Endothelial cell of umbilical vein (primary cell): ENCODE results near the gene PRKACB. TPM values are rescaled to one million over a fixed set of nuclear protein-coding genes. Genes with fewer than 3 reads are reported as not detected.

Source experiments
- BruUV-seq: library from RNA; stranded (reverse); fragments of 400-500 nt; replicated peaks from 2 replicates; lab custom pipeline; 2021; lab: Mats Ljungman, UMichigan
- CTCF ChIA-PET: fragments of 300-600, 350-600 bp; sonication (Branson Sonifier 250); formaldehyde crosslinking; loops from one replicate; lab custom pipeline; 2021; ENCODE audit warnings: antibody characterized with exemption, inconsistent platforms; lab: Charles Lee
- POLR2A ChIA-PET: fragments of 300-600, 350-600 bp; sonication (Branson Sonifier 250); formaldehyde crosslinking; loops from one replicate; lab custom pipeline; 2021; ENCODE audit warnings: antibody characterized with exemption, inconsistent platforms; lab: Charles Lee
- DNase-seq: peaks from one replicate; pipeline ENCODE4 v3.0.0-alpha.2; 2011; ENCODE audit warnings: low read depth, low spot score
- FAIRE-seq: peaks from 2 replicates; lab custom pipeline; 2011; peaks lifted over from hg19 to GRCh38; lab: Jason Lieb, UNC
- H2AFZ ChIP-seq: 2 replicates; pipeline ENCODE4 v1.6.0; 2012; ENCODE audit warnings: low read depth, low read length, control low read depth, inconsistent platforms
- H3K27ac ChIP-seq: 2 replicates; pipeline ENCODE4 v1.5.1; 2011; ENCODE audit warnings: low read depth, mild to moderate bottlenecking, control low read depth, low read length, moderate library complexity; ENCODE audit not compliant: insufficient read depth
- H3K27me3 ChIP-seq, 2 experiments: 2 replicates each; pipeline versions ENCODE4 v1.6.0 to v1.6.1; 2011; ENCODE audit warnings: low read length in 2 of 2, mixed read lengths in 1 of 2; ENCODE audit not compliant: control insufficient read depth in 2 of 2, insufficient read depth in 2 of 2
- H3K36me3 ChIP-seq, 2 experiments: 2 replicates in 1 of 2; 3 replicates in 1 of 2; pipeline ENCODE4 v1.5.1; 2011; ENCODE audit warnings: low read length in 2 of 2, mild to moderate bottlenecking in 1 of 2, moderate library complexity in 1 of 2; ENCODE audit not compliant: control insufficient read depth in 2 of 2, insufficient read depth in 2 of 2; ENCODE audit errors: extremely low read depth in 1 of 2
- H3K4me1 ChIP-seq: 3 replicates; pipeline ENCODE4 v1.5.1; 2011; ENCODE audit warnings: mild to moderate bottlenecking, low read length; ENCODE audit not compliant: control insufficient read depth, insufficient read depth; ENCODE audit errors: extremely low read depth
- H3K4me2 ChIP-seq: 2 replicates; pipeline ENCODE4 v1.6.1; 2011; ENCODE audit warnings: low read length, control low read depth, mixed read lengths; ENCODE audit not compliant: insufficient read depth
- H3K4me3 ChIP-seq, 3 experiments: fragments of 200-600 bp in 1 of 3; sonication (generic), shearing (Covaris generic) in 1 of 3; replicated peaks in 1 of 3; 2 replicates each; pipeline ENCODE4 v1.5.1; 2011 to 2016; ENCODE audit warnings: control low read depth in 3 of 3, low read length in 3 of 3, mild to moderate bottlenecking in 2 of 3, inconsistent platforms in 1 of 3, low read depth in 1 of 3, moderate library complexity in 1 of 3; ENCODE audit not compliant: insufficient read depth in 1 of 3
- H3K79me2 ChIP-seq: 2 replicates; pipeline ENCODE4 v1.6.0; 2012; ENCODE audit warnings: low read length, inconsistent platforms; ENCODE audit not compliant: control insufficient read depth, insufficient read depth
- H3K9ac ChIP-seq: replicated peaks from 2 replicates; pipeline ENCODE3; 2011; ENCODE audit warnings: low read length, control low read depth; ENCODE audit not compliant: insufficient read depth; ENCODE audit errors: extremely low read depth
- H3K9me1 ChIP-seq: replicated peaks from 3 replicates; pipeline ENCODE4 v1.6.0; 2011; ENCODE audit warnings: mild to moderate bottlenecking, low read length; ENCODE audit not compliant: control insufficient read depth, insufficient read depth; ENCODE audit errors: extremely low read depth
- H3K9me3 ChIP-seq: replicated peaks from 2 replicates; pipeline ENCODE4 v1.5.1; 2012; ENCODE audit warnings: low read length, inconsistent platforms; ENCODE audit not compliant: control insufficient read depth, insufficient read depth
- H4K20me1 ChIP-seq: replicated peaks from 2 replicates; pipeline ENCODE3; 2011; ENCODE audit warnings: mild to moderate bottlenecking, low read length; ENCODE audit not compliant: control insufficient read depth, insufficient read depth; ENCODE audit errors: extremely low read depth
- CTCF ChIP-seq, 2 donors: IDR thresholded peaks; 1 replicate in 1 of 2; 2 replicates in 1 of 2; pipeline ENCODE4 v1.5.1; 2011; ENCODE audit warnings: low read length in 2 of 2, mild to moderate bottlenecking in 2 of 2, moderate library complexity in 2 of 2, control low read depth in 1 of 2, inconsistent platforms in 1 of 2, low read depth in 1 of 2; ENCODE audit not compliant: insufficient read depth in 1 of 2; ENCODE audit errors: extremely low read depth in 1 of 2
- EZH2 ChIP-seq: IDR thresholded peaks from 2 replicates; pipeline ENCODE4 v1.6.1; 2012; ENCODE audit warnings: borderline replicate concordance, low read depth, mild to moderate bottlenecking, moderate library complexity, low read length, inconsistent platforms; ENCODE audit not compliant: severe bottlenecking
- FOS ChIP-seq: IDR thresholded peaks from 2 replicates; pipeline ENCODE4 v1.6.1; 2011; ENCODE audit warnings: mild to moderate bottlenecking, low read length, moderate library complexity, borderline replicate concordance; ENCODE audit not compliant: insufficient read depth
- GATA2 ChIP-seq: IDR thresholded peaks from 2 replicates; pipeline ENCODE4 v1.7.0; 2011; ENCODE audit warnings: low read depth, mild to moderate bottlenecking, moderate library complexity, mixed read lengths, low read length; ENCODE audit not compliant: insufficient read length, insufficient read depth
- JUN ChIP-seq: IDR thresholded peaks from 2 replicates; pipeline ENCODE4 v1.6.1; 2011; ENCODE audit warnings: borderline replicate concordance, low read depth; ENCODE audit not compliant: insufficient read length, insufficient read depth
- MAX ChIP-seq: IDR thresholded peaks from 2 replicates; pipeline ENCODE4 v1.6.1; 2011; ENCODE audit not compliant: insufficient read depth, insufficient read length
- MYC ChIP-seq: IDR thresholded peaks from one replicate; pipeline ENCODE4 v1.6.1; 2011; ENCODE audit warnings: mild to moderate bottlenecking, low read depth, low read length
- POLR2A ChIP-seq: IDR thresholded peaks from 2 replicates; pipeline ENCODE4 v1.6.1; 2012; ENCODE audit warnings: low read depth, mild to moderate bottlenecking, control low read depth, low read length
- POLR2AphosphoS5 ChIP-seq: IDR thresholded peaks from 2 replicates; pipeline ENCODE4 v1.6.1; 2012; ENCODE audit warnings: low read depth, mild to moderate bottlenecking, control low read depth, low read length, moderate library complexity; ENCODE audit not compliant: insufficient read depth
- dilution Hi-C: fragments of 300-500 bp; cut with MboI; formaldehyde crosslinking; loops from one replicate; pipeline ENCODE4 v1.15.0; 2019; ENCODE audit warnings: low sequenced_read_pairs; ENCODE audit not compliant: extremely low pct_ligation_motif_present
- intact Hi-C: fragments of 100-400 bp; cut with micrococcal nuclease; formaldehyde crosslinking; loops from one replicate; pipeline ENCODE4 v1.10.0; 2022
- polyA plus RNA-seq, 4 experiments: library from polyadenylated mRNA; depleted of rRNA in 3 of 4; stranded (reverse) in 3 of 4; unstranded in 1 of 4; fragments of >200 nt; gene quantifications; 2 replicates each; pipeline versions ENCODE4 v1.2.1 to v1.2.3, GENCODE V29; 2011 to 2012; ENCODE audit warnings: missing spikeins in 1 of 4
- total RNA-seq: library from RNA; stranded (reverse); gene quantifications from 2 replicates; pipeline ENCODE4 v1.2.3, GENCODE V29; 2021

PRKACB gene
- total and polyA plus RNA-seq, 2 donors (not counting 3 experiments of a cell fraction or from before 2014, with no cell fraction given): 19.1 to 77.5 TPM

DNA sequence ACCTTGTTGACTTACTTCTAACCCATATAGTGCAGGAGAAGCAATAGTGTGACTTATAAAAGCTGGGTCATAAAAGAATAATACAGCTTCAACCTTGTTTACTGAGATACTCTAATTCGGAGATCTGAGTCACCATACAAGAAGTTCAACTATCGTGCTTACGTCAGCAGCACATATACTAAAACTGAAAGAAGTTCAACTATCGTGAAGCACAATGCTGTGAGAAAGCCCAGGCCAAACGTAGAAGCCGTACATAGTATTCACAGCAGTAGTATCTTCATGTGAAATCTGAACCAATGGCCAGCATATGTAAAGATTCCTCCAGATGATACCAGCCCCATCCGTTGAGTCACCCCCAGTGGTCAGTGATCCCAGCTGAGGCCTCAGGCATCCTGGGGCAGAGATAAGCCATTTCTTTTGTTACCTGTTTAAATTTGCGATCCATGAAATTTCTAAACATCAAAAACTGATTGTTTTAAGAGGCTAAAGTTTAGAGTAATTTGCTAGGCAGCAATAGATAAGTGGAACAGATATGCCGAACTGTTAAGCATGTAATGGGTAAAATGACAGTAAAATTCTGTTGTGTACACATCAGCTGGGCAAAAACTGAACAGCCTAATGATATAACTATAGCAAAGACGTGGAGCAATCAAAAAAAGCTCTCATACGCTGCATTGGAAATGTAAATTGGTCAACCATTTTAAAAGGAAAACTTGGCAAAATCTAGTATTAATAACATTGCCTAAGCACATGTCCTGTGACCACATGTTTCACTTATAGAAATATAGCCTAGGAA, 103.6 kb downstream of the PRKACB start:
- BruUV-seq: TSS peak; percentile 77
- Histone ChIP-seq H3K4me1 (peaks cover 35% of the 10 kb centered on the region), H4K20me1 (no peaks in the 10 kb centered on the region), H3K4me3 (peak overlapping the region in 1 of 3 experiments; percentile 18), H3K9me1 (no peaks in the 10 kb centered on the region), H3K9me3 (no peaks in the 10 kb centered on the region), H3K79me2 (no peaks in the 10 kb centered on the region), H3K9ac (peak overlapping the region; percentile 77), H3K36me3 (no peaks in the 10 kb centered on the region), H3K27me3 (no peaks in the 10 kb centered on the region), H3K4me2 (peak overlapping the region; percentile 38), H3K27ac (peak overlapping the region; percentile 90), H2AFZ (peak overlapping the region; percentile 3)
- no peak for DNase-seq
- ChIA-PET POLR2A (no interaction called here), CTCF (interaction anchor here (0.8 kb wide), 1 partner anchor 103 kb away, joined by 3 read pairs; no protein-coding TSS in a partner anchor)
- dilution Hi-C loops: no loop called here
- intact Hi-C loops: loop anchor here (1.0 to 5.0 kb wide), 6 partner anchors 51 to 375 kb away; partner anchors contain the start of gene PRKACB
- TF ChIP-seq POLR2AphosphoS5 (peak; percentile 30), MYC (no peak), GATA2 (peak; percentile 79), POLR2A (no peak), CTCF (IDR thresholded peaks at IDR 0.05; ENCODE audit: extremely low read depth in 1 of 2, insufficient read depth in 1 of 2, low read depth in 1 of 2, low read length in 2 of 2) (no peak), MAX (no peak), FOS (peak; percentile 63), EZH2 (no peak), JUN (no peak)
- peak; percentile 86 for FAIRE-seq
